ENCODE measurements around the gene ARHGAP45. TPM values are rescaled to one million over a fixed set of nuclear protein-coding genes. Genes with fewer than 3 reads are reported as not detected.

The ARHGAP45 gene
- total and polyA plus RNA-seq, 9 of the 15 experiments (the other 6 are each of a cell fraction or from before 2014, with no cell fraction given) = 0.08 to 22.1 (median 4.2) TPM

DNA sequence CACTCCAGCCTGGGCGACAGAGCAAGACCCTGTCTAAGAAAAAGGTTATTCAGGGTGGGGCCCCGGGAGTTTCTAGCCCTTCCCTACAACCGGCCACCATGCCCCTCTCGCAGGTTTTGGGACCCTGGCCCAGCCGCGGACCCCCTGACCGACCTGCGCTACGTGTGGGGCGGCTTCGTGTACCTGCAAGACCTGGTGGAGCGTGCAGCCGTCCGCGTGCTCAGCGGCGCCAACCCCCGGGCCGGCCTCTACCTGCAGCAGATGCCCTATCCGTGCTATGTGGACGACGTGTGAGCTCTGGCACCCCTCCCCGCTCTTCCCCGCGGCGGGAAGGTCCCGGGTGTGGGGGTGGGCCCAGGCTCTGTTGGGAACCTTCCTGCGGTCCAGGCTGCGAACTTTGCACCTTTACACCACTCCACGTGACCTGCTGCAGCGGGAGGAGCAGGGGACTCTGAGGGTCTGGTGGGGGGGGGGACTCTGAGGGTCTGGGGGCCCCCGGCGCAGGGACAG lies 20.8 kb upstream of the ARHGAP45 start:
- ChIA-PET CTCF (ENCODE audit: low intra/inter-chr PET ratio) (no interaction called here), POLR2A (interaction anchor here (0.7 kb wide), 1 partner anchor 22 kb away, joined by 3 read pairs; no protein-coding TSS in a partner anchor)
- no peak for FAIRE-seq
- no peaks in the 10 kb centered on the region for H3K9me3 ChIP-seq (replicated peaks; ENCODE audit: control insufficient read depth, insufficient read depth, low read depth, low read length)
- no peak overlapping the region for H3K4me3 ChIP-seq
- in situ Hi-C loops (cut with MboI) = no loop called here
- H3K9me1 ChIP-seq (ENCODE audit: control insufficient read depth, insufficient read depth, low read length) = no peaks in the 10 kb centered on the region
- peaks cover 36% of the 10 kb centered on the region for H3K79me2 ChIP-seq (ENCODE audit: control insufficient read depth, insufficient read depth, low read length)
- no peaks in the 10 kb centered on the region for H4K20me1 ChIP-seq (replicated peaks; ENCODE audit: control insufficient read depth, insufficient read depth, low read length)
- intact Hi-C loops (cut with micrococcal nuclease) = no loop called here
- no peak overlapping the region for H3K9ac ChIP-seq (ENCODE audit: insufficient read depth in 1 of 2, low read depth in 2 of 2, low read length in 2 of 2)
- no peak overlapping the region for H3K4me2 ChIP-seq (ENCODE audit: insufficient read depth, low read length)
- peaks cover 16 to 69% of the 10 kb centered on the region in 2 experiments for H3K4me1 ChIP-seq (replicated peaks in 1 of 2; ENCODE audit: control insufficient read depth in 2 of 2, insufficient read depth in 2 of 2, low read length in 2 of 2)
- TF ChIP-seq, protein P1, sequence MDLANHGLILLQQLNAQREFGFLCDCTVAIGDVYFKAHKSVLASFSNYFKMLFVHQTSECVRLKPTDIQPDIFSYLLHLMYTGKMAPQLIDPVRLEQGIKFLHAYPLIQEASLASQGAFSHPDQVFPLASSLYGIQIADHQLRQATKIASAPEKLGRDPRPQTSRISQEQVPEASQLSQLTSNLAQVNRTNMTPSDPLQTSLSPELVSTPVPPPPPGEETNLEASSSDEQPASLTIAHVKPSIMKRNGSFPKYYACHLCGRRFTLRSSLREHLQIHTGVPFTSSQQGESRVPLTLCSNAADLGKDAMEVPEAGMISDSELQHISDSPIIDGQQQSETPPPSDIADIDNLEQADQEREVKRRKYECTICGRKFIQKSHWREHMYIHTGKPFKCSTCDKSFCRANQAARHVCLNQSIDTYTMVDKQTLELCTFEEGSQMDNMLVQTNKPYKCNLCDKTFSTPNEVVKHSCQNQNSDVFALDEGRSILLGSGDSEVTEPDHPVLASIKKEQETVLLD (IDR thresholded peaks at IDR 0.05) = no peak
- TF ChIP-seq RBFOX2 (IDR thresholded peaks at IDR 0.05; ENCODE audit: low read depth, low read length) (peak; percentile 63), TCF7L2 (IDR thresholded peaks at IDR 0.05; ENCODE audit: low read depth, low read length) (no peak), NCOR1 (IDR thresholded peaks at IDR 0.05) (no peak), TBP (optimal IDR thresholded peaks at IDR 0.05; ENCODE audit: low read depth, low read length) (no peak)
- no peak overlapping the region for H2AFZ ChIP-seq (ENCODE audit: low read depth, low read length)
- no TSS peak for BruUV-seq (replicated peaks)
- H3K27ac ChIP-seq (ENCODE audit: extremely low read depth, low read depth, low read length) = no peak overlapping the region
- ATAC-seq = no peak
- peaks cover 56% of the 10 kb centered on the region for H3K36me3 ChIP-seq (ENCODE audit: control insufficient read depth, insufficient read depth, low read length)
- 97% methylated on average over 17 of the region's 33 CpGs for WGBS (ENCODE audit: insufficient coverage, low coverage, missing lambda C conversion rate)
- H3K27me3 ChIP-seq (ENCODE audit: control insufficient read depth in 2 of 2, insufficient read depth in 2 of 2, low read length in 2 of 2) = no peaks in the 10 kb centered on the region
- DNase-seq (ENCODE audit: extremely low read depth in 1 of 4, low spot score in 3 of 4) = no peak
